HG03196 (cell line): ENCODE data around the gene TNFRSF8.

Experiments
- ATAC-seq: cut with Tn5 transposase; IDR thresholded peaks from one replicate; pipeline ENCODE4 v1.9.1; 2021; ENCODE audit not compliant: unreplicated experiment

Gene TNFRSF8

GRCh38 chr1:12185918-12186678 lies 123.0 kb downstream of the TNFRSF8 start:
- ATAC-seq = no peak

GRCh38 chr1:12186679-12186985 lies 123.5 kb downstream of the TNFRSF8 start:
- ATAC-seq = no peak

- ATAC-seq = no peak
Observed at GRCh38 chr1:12188115-12188514, 125.0 kb downstream of the TNFRSF8 start.

- no peak for ATAC-seq
Observed at GRCh38 chr1:12188657-12189327, 125.7 kb downstream of the TNFRSF8 start.

- no peak for ATAC-seq
Observed at GRCh38 chr1:12189328-12189682, 126.2 kb downstream of the TNFRSF8 start.

GRCh38 chr1:12191242-12192032 lies 128.3 kb downstream of the TNFRSF8 start:
- ATAC-seq = no peak
